NT2/D1 (cell line): ENCODE measurements around the gene TMEM132D.

Experiments used
- DNase-seq: peaks from one replicate; pipeline ENCODE4 v3.0.0-alpha.2; 2011; ENCODE audit warnings: low read depth, low spot score
- H3K27me3 ChIP-seq: 2 replicates; pipeline ENCODE4 v1.6.0; 2011; ENCODE audit warnings: mild to moderate bottlenecking; ENCODE audit not compliant: insufficient read length, insufficient read depth
- H3K36me3 ChIP-seq: 2 replicates; pipeline ENCODE4 v1.6.1; 2011; ENCODE audit warnings: mild to moderate bottlenecking, low read length, mixed read lengths; ENCODE audit not compliant: insufficient read depth, insufficient read length
- H3K4me1 ChIP-seq: 2 replicates; pipeline ENCODE4 v1.5.1; 2011; ENCODE audit not compliant: insufficient read depth, insufficient read length
- H3K4me3 ChIP-seq: 2 replicates; pipeline ENCODE4 v1.5.1; 2011; ENCODE audit warnings: low read depth; ENCODE audit not compliant: insufficient read length
- H3K9ac ChIP-seq: 2 replicates; pipeline ENCODE4 v1.6.0; 2011; ENCODE audit warnings: low read depth; ENCODE audit not compliant: insufficient read length
- H3K9me3 ChIP-seq: 2 replicates; pipeline ENCODE4 v1.5.1; 2011; ENCODE audit warnings: mild to moderate bottlenecking, low read length; ENCODE audit not compliant: insufficient read depth
- SUZ12 ChIP-seq: IDR thresholded peaks from 2 replicates; pipeline ENCODE4 v1.6.1; 2011; ENCODE audit not compliant: insufficient read length, insufficient read depth; ENCODE audit errors: extremely low read depth
- YY1 ChIP-seq: IDR thresholded peaks from 2 replicates; pipeline ENCODE4 v1.6.1; 2011; ENCODE audit not compliant: insufficient read length, insufficient read depth
- ZNF274 ChIP-seq: IDR thresholded peaks from 2 replicates; pipeline ENCODE4 v1.6.1; 2011; ENCODE audit warnings: mild to moderate bottlenecking, low read depth, low read length

TMEM132D gene

DNA sequence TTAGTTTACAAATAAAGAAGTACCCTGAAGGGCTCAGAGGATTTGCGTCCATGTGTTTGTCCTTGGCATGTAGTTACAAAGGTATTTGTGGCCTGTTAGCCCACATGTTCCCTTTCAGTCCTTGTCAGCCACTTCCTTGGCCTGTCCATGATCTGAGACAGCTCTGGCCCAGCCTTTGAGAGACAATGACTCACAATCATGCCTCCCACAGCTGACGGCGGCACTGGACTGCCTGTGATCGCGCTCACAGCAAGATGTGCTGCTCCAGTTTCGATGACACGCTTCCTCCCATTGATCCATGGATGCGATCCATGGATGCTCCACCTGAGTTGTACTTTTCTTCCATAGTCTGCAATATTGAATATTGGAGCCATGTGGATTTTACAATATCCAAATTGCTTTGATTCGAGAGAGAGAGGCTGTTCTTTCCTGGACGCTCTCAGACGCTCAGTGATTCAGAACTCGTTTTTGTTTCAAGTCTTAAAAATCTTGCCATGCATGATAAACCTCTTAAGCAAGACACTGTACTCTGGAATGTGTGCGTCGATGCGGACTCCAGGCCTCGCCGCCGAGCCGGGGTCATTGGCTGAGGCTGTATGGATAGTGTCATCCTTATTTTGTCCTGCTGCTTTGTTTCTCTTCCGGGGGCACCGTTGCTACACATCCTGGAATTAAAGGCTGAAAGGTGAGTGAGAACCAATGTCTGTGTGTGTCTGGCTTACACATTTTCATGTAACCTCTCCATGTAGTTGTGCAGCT, 830.5 kb downstream of the TMEM132D start:
- no peaks in the 10 kb centered on the region for H3K9me3 ChIP-seq
- H3K4me3 ChIP-seq, result no peak overlapping the region
- H3K9ac ChIP-seq, result no peak overlapping the region
- H3K4me1 ChIP-seq, result no peaks in the 10 kb centered on the region
- no peak for TF ChIP-seq ZNF274
- no peak for TF ChIP-seq YY1
- no peak for TF ChIP-seq SUZ12
- no peaks in the 10 kb centered on the region for H3K36me3 ChIP-seq
- no peak for DNase-seq
- H3K27me3 ChIP-seq, result no peaks in the 10 kb centered on the region

GRCh38 chr12:129071362-129071761, 832.5 kb downstream of the TMEM132D start:
- H3K27me3 ChIP-seq, result no peaks in the 10 kb centered on the region
- peaks cover 1% of the 10 kb centered on the region for H3K4me1 ChIP-seq
- no peaks in the 10 kb centered on the region for H3K9me3 ChIP-seq
- DNase-seq, result no peak
- no peak overlapping the region for H3K9ac ChIP-seq
- TF ChIP-seq YY1, result no peak
- TF ChIP-seq ZNF274, result no peak
- TF ChIP-seq SUZ12, result no peak
- no peak overlapping the region for H3K4me3 ChIP-seq
- H3K36me3 ChIP-seq, result no peaks in the 10 kb centered on the region

DNA sequence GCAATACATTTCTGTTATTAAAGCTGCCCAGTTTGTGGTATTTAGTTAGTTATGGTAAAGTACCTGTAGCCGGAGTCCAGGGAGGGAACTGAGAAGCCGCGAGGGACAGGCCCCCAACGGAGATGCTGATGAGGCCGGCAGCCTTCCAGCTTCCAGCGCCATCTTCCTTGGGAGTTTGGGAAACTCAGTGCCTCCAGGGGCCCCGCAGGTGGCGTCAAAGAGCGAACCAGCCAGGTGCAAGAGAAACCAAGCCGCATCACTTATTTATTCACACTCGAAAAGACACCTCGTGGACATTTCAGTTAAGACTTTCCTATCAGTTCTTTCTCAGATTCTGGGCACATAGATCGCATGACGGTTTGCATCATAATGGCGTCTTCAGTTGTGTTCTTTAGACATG, 833.9 kb downstream of the TMEM132D start:
- Histone ChIP-seq H3K9me3 (no peaks in the 10 kb centered on the region), H3K4me1 (peaks cover 1% of the 10 kb centered on the region), H3K27me3 (no peaks in the 10 kb centered on the region), H3K36me3 (no peaks in the 10 kb centered on the region), H3K9ac (no peak overlapping the region), H3K4me3 (no peak overlapping the region)
- peak; percentile 25 for DNase-seq
- TF ChIP-seq SUZ12 (no peak), ZNF274 (no peak), YY1 (no peak)

DNA sequence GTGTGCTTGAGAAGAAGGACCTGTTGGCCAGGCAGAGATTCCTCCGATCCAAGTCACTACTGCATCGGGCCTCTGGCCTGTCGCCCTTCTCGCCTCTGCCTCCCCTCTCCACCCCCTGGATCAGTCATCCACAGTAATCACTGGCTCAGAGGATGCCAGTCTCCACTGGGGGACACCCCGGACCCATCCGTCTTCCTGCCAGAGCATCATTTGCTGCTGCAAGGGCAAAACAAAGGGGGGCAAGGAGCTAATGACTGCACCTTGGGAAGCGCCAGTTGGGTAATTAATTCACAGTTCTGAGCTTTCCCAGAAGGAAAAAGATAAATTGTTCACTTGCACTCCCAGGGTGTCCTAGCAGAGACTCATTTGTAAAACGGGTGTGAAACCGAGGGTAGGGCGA, 835.1 kb downstream of the TMEM132D start:
- Histone ChIP-seq H3K4me1 (peaks cover 7% of the 10 kb centered on the region), H3K27me3 (no peaks in the 10 kb centered on the region), H3K9ac (peak overlapping the region; percentile 16), H3K4me3 (no peak overlapping the region), H3K36me3 (no peaks in the 10 kb centered on the region), H3K9me3 (no peaks in the 10 kb centered on the region)
- TF ChIP-seq ZNF274 (no peak), SUZ12 (no peak), YY1 (no peak)
- DNase-seq, result no peak

DNA sequence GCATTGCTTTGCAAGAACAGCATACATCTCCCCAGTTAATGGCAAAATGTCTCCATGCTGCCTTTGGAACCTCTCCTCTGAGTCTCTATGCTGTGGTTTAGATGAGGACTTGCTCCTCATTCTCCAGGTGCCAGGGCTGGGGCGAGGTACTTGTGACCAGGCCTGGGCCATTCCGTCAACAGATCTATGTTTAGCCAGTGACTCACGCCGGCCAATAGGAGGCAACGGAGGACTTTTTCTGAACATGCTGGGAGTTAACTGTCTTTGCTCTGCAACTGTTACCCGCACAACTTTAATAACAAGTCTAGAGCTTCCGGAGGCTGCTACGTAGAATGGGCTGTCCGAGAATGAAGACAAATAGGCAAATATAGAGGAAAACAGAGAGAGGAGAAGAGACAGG, 836.3 kb downstream of the TMEM132D start:
- no peaks in the 10 kb centered on the region for H3K36me3 ChIP-seq
- no peaks in the 10 kb centered on the region for H3K27me3 ChIP-seq
- H3K4me1 ChIP-seq, result peaks cover 7% of the 10 kb centered on the region
- no peak for TF ChIP-seq YY1
- H3K9me3 ChIP-seq, result 0 out of 2 replicates have a peak, but pooled peaks cover 11% of the 10 kb centered on the region
- DNase-seq, result peak; percentile 43
- no peak overlapping the region for H3K4me3 ChIP-seq
- no peak overlapping the region for H3K9ac ChIP-seq

- no peak for DNase-seq
- peaks cover 7% of the 10 kb centered on the region for H3K4me1 ChIP-seq
- TF ChIP-seq ZNF274 (no peak), SUZ12 (no peak), YY1 (no peak)
Observed at GRCh38 chr12:129064209-129064855, 839.5 kb downstream of the TMEM132D start.

GRCh38 chr12:129063600-129063999, 840.2 kb downstream of the TMEM132D start:
- Histone ChIP-seq H3K27me3 (no peaks in the 10 kb centered on the region), H3K9ac (no peak overlapping the region), H3K4me3 (no peak overlapping the region), H3K36me3 (no peaks in the 10 kb centered on the region), H3K9me3 (peaks cover 27% of the 10 kb centered on the region), H3K4me1 (peaks cover 7% of the 10 kb centered on the region)
- no peak for DNase-seq
- TF ChIP-seq SUZ12 (no peak), YY1 (no peak), ZNF274 (no peak)

More at GRCh38 chr12:129064209-129064855, 839.5 kb downstream of the TMEM132D start:
- peaks cover 27% of the 10 kb centered on the region for H3K9me3 ChIP-seq
- no peak overlapping the region for H3K9ac ChIP-seq
- H3K36me3 ChIP-seq, result no peaks in the 10 kb centered on the region
- no peaks in the 10 kb centered on the region for H3K27me3 ChIP-seq
- no peak overlapping the region for H3K4me3 ChIP-seq
